SW 1271 (cell line): ENCODE results near the gene TSC22D3.
"Not testable (repeated sequence)": the region's sequence is repeated elsewhere in the genome, so short reads cannot be mapped to it uniquely, and the experiment has no call there.

Source experiments
- DNase-seq, 2 experiments: peaks; one replicate each; lab custom pipeline; 2025; lab: John Stamatoyannopoulos, UW

Gene TSC22D3

DNA sequence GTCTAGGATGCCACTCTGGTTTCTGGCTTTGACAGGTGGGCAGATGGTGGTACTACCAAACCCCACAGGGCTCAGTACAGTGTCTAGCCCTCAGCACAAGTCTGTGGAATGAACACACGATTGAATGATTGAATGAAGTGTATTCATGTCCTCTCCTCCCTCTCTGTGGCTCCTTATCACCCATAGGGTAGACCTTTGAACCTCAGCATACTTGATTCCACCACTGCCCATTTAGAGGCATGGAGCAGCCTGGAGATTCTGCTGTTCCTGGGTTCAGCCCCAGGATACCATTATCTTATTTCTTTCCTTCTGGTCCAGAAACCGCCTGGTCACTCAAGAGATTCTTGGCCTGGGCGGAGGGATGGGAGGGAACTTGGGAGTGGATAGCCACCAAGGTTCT, 93.3 kb downstream of the TSC22D3 start:
- no peak for DNase-seq

DNA sequence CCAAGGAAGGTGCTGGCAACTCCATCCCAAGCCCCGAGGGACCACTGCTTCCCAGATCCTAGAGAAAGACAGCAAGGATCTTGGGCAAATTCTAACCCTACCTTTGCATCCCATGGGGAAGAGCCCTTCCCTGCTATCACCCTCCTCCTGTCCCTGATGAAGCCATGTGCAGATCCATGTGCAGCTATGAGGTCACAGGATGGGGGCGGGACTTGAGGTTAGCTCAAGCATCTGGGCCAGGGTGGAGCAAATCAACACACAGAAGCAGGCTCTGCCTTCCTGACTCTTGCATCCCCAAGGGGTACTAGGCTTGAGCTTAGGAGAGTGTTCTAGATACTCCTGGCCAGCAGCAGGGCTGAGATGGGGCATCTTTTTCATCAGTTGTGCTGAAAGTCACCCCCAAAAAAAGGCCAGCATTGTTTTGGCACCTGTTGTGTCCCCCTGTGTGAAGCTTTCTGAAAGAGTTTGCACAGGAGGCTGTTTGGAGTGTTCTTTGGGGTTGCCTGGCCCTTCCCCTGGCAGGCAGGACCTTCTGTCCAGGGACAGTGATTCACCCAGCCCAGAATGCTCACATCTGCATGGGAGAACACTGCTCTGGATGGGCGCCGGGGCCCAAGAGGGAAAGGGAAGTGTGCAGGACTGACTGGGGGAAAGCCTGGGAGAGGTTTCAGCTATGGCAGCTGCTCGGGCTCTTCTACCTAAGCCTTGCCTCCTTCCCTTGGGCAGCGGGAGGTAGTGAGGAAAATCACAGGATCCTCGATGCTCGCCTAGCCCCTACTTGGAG, 96.4 kb downstream of the TSC22D3 start:
- no peak for DNase-seq

DNA sequence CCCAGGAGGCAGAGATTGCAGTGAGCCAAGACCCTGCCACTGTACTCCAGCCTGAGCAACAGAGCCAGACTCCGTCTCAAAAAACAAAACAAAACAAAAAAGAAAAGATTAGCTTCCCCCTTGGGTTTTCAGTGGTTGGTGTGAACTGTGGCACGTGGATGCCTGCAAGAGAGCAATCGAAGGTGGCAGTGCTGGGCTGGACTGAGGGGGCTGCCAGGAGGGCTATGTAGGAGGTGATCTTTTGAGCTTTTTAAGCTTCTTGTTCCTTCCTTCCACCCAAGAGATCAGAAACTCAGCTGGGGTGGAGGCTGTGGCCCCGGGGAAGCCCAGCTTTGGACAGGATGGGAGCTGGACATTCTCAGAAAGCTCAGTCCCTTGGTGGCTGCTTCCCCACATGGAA, 97.7 kb downstream of the TSC22D3 start:
- no peak for DNase-seq

DNA sequence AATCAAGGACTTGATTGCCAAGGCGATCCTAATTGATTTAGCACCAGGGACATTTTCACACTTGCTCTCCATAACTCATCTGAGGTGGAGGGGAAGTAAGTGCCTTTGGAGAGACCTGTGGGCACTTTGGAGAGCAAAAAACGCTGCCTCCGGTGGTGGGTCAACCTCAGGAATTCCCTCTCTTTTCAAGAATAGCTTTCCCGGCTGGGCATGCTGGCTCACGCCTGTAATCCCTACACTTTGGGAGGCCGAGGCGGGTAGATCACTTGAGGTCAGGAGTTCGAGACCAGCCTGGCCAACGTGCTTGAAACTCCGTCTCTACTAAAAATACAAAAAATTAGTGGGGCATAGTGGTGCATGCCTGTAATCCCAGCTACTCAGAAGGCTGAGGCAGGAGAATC, 98.1 kb downstream of the TSC22D3 start:
- no peak for DNase-seq

DNA sequence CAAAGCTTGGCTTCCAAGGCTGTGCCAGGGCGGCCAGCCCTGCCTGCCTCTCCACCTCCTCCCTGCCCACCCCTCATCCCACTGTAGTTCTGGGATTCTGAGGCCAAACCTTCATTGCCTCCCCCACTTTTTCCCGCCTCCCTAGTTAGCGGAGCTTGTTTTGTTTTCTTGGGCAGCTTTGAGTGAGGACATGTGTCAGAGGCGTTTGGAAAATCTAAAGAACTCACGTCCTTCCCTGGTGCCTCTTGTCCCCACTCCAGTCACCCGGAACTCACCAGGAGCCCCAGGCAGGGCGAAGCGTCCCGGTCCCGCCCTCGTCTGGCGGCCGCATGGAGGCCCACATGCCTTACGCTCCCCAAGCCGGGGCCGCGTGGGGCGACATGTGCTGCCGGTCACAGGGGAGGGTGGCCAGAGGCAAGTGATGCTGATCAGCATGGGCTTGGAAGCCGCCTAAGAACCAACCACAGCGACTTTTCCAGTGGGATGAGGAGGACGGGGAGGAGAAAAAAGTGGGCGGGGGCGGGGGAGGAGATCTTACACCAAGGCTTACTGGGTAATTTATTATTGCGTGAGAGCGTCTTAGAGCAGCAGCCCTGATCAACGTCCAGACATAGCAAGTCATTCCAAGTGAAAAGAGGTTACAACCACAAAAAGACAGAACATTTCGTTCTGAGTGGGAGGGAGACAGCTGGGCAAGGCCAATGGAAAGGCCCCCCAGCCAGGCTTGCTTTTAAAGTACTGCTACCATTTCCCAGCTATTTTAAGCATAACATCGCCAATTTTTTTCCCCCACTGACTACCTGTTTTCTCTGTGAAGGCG, 98.8 kb downstream of the TSC22D3 start:
- DNase-seq = peak; percentile 7 to 56

DNA sequence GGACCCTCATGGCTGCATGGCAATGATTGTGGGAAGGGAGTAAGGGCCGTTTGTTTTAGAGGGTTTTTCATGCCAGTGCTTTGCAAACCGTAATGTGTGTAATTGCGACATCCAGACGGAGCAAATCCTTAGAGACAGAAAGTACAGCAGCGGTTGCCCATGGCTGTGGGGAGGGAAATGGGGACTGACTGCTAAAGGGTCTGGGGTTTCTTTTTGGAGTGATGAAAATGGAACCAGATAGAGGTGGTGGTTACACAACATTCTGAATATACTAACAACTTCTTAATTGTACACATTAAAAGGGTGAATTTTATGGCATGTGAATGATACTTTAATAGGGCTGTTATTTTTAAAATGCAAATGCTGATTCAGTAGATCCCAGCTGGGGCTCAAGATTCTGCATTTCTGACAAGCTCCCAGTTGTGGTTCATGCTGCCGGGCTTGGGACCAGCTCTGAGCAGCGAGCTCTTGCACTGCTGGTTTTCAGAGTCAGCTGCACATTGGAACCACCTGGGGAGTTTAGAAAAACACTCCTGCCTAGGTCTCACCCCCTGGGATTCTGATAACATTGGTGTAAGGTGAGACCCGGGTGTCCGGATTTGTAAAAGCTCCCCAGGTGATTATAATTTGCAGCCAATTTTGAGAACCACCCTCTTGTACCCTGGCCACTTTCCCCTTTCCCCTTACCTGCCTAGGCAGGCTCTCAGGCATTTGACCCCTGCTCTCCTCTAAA, 99.6 kb downstream of the TSC22D3 start:
- DNase-seq = no peak

DNA sequence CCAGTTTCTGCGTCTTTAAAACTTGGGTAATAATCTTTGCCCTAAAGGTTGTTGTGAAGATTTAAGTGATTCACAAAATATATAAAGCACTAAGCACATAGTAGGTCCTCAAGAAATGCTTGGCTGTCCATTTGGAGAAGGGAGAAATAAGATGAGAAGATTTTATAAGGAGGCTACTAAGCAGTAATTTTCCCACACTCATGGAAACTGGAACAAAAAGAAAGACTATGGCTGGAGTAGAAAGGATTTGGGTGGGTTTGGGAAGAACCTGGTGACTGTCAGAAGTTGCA, 100.3 kb downstream of the TSC22D3 start:
- DNase-seq = no peak

DNA sequence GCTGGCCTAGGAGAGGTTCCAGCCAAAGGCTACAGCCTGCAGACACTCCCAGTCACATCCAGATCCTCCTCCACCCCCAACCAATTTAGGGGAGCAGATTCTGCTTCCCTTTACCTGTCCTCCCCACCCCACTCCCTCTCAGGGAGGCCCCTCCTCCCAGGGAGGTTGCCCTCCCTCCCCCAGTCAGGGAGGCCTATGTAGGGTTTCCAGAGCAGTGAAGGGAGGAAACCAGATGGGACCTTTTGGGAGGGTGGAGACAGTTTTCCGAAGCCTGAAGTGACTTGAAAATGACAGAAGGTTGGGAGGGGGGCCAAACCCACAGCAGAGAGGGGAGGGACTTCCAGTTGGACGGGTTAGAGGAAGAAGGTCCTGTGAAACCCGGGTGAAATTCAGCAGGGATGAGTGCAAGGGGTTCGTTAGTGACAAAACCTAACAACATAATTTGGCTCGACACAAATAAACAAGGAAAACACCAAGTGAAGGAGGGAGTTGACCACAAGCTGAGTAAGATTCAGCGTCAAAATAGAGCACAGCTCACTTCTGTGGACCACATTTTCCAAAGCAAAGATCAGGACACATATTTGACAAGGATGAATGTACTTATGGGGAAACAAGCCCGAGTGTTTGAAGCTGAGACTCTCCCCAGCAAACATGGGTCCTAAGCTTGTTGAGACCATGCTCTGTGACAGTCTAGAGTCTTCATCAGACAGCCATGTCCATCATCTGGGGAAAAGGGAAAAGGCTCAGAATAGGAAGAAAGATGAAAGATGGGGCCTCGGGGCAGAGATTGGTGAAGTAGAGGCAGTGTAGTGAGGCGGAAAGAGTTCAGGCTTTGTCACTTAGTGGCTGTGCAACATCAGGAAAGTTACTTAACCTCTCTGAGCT, 100.9 kb downstream of the TSC22D3 start:
- no peak for DNase-seq

DNA sequence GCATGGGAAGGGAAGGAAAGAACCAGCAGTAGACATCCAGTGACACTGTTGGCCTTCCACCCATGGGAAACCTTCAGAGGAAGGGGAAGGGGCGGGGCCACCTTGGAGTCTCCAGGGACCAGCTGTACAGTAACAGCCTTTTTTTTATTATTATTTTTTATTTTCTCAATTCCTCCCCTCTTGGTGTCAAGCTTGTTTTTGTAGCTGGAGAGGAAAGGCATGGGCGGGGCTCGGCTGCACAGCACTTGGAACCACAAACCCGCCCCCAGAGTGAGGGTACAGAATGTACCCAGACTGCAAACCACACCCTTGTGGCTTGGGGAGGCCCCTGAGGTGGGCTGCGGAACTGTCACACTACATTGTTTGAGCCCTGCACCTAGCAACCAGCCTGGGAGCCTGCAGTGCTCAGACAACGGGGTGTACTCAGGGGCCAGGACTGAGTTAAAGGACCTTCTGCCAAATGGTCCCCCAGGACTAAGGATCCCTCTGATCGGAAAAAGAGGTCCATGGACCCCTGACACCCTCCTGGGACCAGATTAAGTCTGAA, 101.6 kb downstream of the TSC22D3 start:
- DNase-seq = no peak

DNA sequence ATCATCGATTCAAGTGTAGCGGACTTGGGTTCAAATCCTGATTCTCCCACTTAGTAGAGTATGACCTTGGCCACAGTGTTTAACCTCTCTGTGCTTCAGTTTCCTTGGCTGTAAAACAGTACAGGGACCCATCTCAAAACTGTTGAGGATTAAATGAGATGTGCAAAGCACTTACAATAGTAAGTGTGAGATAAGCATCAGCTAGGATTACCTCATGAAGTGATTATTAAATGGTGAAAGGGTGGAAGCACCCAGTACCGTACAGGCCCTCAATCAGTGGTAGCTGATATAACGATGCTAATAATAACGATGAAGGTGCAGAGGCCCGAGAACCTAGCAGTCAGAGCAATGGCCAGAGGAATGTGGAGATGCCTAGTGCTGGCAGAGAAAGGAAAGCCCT, 102.2 kb downstream of the TSC22D3 start:
- no peak for DNase-seq

DNA sequence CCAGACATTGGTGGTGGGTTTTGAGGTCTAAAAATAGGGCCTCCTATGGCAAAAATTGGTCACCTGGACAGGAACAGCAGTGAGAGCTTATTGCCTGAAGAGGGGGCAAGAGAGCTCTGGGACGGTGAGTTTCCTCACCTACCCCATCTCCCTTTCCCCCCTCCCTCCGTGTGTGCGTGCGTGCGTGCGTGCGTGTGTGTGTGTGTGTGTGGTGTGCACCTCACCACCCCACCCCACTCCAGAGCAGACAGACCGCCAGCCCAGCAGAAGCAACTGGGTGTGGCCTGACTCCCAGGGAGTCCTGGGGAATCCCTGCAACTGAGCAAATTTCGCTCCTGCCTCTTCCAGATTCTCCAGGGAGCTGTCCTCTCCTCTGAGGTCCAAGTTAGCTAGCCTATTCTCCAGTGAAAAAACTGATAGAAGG, 102.6 kb downstream of the TSC22D3 start:
- peak in 1 of 2 experiments; percentile 16 for DNase-seq

DNA sequence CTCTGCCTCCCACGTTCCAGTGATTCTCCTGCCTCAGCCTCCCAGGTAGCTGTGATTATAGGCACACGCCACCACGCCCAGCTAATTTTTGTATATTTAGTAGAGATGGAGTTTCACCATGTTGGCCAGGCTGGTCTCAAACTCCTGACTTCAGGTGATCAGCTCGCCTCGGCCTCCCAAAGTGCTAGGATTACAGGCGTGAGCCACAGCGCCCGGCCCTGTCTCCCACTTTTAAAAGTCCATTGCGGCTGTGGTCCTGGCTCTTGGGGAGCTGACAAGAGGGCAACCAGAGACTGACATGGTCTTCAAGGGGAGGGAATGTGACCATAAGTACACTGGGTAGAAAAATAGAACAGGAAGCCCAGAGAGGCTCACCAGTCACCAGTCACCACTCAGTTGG, 104.3 kb downstream of the TSC22D3 start:
- not testable (repeated sequence) for DNase-seq

DNA sequence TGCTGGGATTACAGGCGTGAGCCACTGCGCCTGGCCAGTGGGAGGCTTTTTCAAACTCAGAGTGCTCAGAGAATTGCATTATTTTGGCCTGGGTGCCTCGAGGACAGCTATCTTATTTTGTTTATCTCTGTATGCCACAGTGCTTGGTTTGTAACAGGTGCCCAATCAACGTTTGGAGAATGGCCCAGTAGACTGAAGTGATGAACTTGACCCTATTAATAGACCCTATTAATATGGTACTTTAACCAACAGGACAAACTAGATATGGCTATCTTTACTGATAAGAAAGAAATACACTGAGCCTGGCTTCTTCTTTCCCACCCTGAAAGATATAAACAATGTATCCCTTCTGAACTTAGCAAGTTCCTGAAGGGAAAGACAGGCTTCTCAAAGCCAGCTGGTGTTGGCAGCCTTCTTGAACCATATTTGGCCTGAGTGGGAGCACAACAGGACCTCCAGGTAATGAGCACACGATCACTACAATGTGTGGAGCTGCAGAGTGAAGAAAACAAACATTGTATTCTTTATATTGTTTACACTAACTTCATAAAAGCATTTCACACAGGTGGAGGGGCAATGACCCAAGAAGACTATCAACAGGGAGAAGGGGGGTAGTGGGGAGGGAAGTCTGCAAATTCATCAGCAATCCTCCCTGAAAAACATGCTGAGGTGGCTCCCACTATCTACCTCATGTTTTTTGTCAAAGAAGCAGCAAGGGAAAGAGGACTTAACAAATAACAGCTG, 105.5 kb downstream of the TSC22D3 start:
- no peak for DNase-seq

DNA sequence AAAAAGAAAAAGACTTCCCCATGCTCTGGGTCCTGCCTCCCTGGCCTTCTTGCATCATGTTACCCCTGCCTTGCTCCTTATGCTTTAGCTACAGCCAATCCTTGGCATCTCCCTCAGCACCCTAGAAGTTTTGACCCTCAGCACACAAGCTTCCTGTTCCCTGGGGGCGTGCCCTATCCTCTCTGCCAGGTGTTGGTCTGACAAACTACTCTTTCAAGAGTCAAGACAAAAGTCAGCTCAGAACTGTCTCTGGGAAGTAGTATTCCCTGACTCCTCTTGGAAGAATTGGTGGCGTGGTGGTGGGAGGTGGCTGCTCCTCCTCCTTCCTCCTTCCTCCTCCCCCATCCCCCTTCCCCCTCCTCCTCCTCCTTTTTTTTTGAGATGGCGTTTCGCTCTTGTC, 106.3 kb downstream of the TSC22D3 start:
- DNase-seq = no peak

DNA sequence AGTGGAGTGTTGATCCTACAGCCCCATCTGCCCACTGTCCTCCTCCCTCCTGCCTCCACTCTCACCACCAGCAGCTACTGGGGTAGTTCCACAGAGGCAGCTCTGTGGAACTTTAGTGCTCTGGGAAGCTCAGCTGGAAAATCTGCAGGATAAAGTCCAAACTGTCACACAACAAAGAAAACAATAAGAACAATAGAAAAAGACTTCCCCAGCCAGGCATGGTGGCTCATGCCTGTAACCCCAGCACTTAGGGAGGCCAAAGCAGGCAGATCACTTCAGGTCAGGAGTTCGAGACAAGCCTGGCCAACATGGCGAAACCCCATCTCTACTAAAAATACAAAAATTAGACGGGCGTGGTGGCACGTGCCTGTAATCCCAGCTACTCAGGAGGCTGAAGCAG, 106.9 kb downstream of the TSC22D3 start:
- DNase-seq = not testable (repeated sequence)

DNA sequence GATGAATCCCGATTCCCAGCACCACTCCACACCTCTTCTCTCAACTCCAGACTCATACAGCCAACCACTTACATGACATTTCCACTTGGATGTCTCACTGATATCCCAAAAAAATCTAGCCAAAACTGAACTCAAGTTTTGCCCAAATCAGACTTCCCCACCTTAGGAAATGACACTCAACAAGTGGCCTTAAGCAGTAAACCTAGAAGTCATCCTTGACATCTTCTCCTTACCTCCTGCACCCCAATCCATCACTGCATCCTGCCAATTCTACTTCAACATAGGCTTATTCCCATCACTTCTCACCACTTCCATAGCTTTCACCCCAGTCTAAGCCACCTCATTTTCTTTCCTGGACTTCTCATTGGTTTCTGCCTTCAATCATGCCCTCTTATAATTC, 108.2 kb downstream of the TSC22D3 start:
- no peak for DNase-seq

DNA sequence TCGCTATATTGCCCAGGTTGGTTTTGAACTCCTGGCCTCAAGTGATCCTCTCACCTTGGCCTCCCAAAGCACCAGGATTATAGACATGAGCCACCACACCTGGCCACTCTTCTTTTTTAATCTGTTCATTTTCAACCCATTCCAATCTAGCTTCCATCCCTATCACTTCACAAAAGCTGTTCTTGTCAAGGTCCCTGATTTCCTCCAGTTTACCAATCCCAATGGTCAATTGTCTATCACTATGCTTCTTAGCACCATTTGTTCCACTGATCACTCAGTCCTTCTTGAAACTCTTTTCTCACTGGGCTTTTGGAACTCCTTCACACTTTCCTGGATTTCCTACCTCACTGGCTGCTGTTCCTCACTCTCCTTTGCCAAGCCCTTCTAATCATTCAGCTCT, 108.7 kb downstream of the TSC22D3 start:
- DNase-seq = no peak
